Hippocampal formation (tissue), 2 donors: ENCODE results near the gene PTPRE.

Experiments
- DNase-seq, 2 donors: peaks; one replicate each; lab custom pipeline; 2025; lab: John Stamatoyannopoulos, UW

Gene PTPRE

DNA sequence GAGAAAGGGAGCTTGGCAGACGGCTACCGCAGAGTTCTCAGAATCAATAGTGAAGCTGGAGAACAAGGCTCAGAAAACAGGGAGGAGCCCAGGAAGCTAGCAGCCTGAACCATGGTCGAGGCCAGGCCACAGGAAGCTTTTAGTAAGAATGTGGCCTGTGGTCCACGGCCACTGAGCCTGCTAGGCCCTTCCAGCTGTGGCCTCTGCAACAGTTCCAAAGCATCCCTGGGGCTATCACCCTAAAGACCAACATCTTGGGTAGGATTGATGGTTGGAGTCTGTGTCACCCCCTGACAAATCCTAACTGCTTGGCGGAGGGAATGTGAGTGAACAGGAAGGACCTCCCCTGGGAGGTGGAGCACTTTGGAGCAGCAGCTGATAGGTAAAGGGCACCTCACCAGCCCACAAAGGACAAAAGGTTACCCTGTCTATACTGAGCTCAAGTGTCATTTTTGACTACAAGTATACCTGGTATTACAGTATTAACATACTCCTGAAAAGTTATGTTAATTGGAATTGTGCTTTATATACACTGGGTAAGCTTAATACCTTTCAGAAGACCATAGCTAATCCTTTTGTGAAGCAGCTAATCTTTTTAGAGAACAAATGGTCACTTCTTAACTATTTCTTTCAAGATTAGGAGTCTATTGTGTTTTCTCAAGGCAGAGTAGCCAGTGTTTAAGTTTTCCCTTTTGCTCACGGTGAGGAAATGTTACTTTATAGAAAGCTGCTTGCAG, 18.7 kb downstream of the PTPRE start:
- DNase-seq: no peak

DNA sequence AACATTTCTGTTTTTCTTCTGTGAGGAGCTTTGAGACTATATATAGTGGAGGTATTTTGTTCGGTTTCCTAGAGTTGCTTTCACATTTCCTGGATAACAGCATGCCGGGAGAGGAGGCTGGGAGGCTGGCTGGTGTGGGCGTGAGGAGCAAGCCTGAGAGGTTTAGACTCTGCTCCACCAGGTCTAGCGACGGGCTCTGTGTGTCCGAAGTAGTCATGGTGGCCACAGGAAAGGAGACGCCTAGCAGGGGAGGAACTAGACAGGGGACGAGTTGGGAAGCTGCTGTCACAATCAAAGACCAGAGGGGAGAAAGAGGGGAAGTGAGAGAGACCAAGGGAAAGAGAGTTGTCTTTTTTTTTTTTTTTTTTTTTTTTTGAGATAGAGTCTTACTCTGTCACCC, 19.6 kb downstream of the PTPRE start:
- DNase-seq: peak in 1 of 2 donors; percentile 26

DNA sequence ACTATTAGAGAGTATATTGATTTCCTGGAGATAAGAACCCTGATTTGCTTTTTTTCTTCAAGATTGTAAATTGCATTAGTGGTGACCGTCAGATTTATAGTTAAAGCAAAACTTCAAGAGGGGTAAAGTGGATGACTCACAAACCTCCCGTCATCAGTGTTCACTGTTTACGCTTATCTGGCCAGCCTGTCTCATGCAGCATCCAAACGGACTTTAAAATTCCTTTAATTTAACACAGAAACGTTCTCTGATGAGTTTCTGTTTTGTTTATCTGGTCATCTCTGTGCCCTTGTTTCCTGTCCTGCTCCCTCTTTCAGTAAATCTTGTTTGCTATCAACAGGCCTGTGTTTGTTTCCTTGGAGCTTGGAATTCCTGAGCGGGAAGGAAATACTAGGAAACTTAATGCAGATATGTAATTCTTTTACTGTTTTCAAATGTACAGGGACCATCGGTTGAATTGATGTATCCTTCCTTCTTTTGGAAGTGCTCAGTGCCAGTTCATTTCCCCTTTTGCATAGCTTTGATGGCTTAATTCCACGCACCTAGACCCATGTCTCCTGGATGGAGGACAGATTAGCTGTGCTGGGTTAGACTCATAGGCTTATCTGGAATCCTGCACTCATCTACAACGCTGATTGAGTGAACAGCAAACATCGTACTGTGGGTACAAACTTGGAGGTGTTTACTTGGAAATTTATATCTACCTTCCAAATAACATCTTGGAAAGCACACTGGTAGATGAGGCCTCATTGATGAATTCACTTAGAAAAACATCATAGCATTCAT, 21.3 kb downstream of the PTPRE start:
- DNase-seq: no peak

DNA sequence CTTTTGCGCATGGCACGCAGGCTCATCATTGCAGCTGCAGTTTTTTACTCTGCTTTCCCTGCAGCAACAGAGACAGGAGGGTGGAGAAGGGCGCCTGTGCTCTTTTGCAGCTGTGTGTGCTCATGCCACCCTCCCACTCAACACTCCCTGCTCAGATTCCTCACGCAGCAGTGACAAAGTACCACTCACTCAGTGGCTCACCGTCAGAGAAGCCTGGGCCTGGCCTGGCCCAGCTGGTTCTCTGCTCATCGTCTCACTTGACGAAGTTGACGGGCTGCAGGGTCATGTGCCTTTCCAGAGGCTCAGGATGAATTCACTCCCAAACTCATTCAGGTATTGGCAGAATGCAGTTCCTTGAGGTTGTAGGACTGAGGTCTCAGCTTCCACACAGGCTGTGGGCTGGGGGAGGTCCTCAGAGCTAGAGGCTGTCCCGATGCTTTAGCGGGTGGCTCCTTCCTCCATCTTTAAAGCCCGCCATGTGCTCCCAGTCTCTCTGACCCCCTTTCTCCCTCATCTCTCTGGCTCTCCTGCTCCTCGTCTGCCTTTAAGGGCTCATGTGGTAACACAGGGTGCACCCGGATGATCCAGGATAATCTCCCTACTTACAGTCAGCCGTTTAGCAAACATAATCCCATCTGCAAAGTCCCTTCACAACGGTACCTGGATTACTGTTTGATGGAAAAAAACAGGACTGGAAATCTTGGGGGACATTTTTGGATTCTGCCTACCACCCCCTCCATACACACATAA, 25.8 kb downstream of the PTPRE start:
- no peak for DNase-seq

DNA sequence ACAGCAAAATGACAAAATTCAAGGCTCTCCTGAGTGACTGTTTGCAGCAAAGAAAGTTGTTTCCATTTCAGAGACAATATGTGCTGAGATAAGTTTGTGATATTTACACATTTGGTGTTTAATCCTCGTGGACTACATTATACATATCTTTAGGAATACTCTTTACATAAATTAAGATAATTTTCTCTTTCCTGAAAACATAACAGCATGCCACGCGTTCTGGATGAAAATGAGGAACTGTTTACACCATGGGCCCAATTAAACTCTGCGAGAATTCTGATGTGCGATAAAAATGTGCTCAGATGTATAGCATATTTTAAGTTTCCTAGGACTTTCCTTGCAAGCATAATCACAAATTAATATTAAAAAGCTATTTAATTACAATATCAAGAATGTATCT, 26.4 kb downstream of the PTPRE start:
- DNase-seq: no peak

DNA sequence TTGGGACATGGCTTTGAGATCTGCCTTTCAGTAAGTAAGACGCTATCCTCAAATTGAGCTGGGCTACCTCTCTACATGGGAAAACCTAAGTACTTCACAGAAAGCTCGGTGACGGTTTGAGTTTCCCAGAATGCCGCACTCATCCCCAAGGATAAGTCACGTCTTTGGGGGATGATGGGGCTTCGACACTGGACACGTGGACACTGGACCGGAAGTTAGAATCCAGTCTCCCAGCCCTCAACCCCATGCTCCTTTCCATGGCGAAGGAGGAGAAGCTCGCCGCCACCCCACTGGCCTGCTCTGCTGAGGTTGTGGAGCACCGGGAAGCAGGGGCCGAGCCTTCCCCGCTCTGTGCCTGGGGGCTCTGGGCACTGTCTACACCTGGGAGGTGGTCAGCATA, 27.5 kb downstream of the PTPRE start:
- no peak for DNase-seq

DNA sequence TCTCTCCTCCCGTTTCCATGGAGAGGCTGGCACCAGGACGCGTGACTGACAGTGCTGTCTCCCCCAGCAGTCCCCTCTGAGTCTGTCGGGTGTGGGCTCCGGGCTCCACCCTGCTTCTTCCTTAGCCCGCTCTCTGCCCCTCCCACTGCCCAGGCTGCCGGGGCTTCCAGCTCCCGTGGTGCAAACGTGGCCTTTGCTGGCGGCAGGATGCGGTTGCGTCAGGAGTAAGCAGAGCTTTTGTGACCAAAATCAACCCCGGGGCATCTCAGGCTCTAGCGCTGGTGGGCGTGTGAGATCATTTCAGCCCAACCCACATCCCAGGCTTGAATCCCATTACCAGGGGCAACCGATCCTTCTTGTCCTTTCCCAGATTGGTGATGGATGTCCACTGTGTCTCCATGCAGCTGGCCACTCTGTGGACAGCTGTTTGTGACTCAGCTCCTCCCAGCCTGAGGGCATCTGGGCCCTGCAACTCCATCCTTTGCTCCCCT, 28.2 kb downstream of the PTPRE start:
- DNase-seq: no peak

DNA sequence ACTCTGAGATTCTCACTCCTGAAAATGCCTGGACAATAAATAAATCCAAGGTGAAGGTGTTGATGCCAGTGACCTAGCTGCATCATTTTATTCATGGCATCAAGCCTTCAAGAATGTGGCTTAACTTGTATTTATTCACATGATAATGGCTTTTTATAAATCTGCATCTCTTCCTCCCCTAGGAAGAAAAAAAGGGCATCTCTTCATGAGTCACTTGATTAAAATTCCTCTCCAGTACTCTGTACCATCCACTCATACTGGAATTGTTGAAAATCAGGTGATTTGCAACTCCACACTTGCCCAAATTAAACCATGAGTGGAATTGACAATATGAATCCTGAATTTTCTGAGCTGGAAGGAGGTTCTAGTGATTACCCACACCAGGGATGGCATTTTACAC, 30.2 kb downstream of the PTPRE start:
- no peak for DNase-seq

DNA sequence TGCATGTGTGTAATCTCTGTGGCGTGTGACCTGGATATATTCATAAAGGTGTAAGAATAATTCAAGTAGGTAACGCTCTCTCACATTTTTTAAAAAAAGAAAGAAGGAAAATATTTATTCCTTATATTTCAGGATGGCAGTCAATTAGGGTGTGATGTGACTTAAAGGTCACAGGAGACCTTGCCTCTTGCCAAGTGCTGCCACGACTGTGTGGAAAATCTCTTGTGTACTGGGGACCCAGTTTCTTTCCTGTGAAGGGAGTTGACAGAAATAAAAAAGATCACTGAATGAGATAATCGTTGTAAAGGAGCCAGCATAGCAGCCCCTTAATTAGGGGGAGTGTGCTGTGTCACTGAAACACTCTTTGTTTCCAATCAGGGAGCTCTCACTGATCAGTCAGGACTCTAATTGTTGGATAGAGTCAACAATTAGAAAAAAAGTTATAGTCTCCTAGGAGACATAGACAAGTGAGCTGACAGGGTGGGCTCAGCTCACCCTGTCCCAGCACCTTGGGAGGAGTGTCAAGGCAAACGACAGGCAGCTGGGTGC, 31.1 kb downstream of the PTPRE start:
- peak in 1 of 2 donors; percentile 62 for DNase-seq

DNA sequence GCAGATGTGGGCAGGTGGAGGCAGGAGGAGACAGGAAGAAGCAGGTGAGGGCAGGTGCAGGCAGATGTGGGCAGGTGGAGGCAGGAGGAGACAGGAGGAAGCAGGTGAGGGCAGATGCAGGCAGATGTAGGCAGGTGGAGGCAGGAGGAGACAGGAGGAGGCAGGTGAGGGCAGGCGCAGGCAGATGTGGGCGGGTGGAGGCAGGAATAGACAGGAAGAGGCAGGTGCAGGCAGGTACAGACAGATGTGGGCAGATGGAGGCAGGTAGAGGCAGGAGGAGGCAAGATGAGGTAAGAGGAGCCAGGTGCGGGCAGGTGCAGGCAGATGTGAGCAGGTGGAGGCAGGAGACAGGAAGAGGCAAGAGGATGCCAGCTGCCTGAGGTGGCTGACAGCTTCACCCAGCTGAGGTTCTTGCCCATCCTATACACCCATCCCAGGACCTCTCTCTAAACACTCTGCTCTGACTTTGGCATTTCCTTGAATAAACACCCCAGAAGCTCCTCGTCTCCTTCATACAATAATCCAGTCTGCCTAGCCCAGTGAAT, 33.0 kb downstream of the PTPRE start:
- DNase-seq: no peak

DNA sequence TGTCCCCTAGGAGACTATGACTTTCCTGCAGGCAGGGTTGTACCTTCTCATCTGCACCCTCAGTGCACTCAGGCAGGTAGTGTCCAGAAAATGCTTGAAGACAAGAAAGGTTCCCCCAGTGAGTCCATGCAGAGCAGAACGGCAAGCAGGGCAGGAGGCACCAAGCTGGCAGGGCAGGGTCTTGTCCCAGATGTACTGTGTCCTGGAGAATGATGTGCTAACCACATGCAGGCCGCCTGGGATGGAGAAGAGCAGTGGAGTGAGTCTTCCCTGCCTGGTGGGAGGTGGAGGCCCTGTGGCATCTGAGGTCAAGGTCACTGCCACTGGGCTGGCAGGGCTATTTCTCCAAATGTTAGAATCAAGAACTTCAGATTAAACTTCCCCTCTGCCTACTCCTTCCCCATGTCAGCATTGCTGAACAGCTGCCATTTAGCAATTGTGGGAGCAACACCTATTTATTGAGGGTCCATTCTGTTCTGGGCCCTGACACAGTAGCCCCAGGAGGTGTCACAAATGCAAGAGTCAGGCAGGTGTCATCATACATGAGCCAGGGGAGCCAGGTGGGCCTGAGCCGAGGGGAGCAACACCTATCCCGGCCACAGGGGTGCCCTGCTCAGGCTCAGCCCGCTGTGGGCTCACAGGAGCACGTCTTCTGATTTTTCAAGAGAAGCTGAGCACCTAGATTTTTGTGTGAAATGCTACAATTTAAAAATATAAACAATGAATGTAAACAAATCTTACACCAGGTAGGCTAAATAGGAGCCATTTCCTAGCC, 34.1 kb downstream of the PTPRE start:
- DNase-seq: no peak

DNA sequence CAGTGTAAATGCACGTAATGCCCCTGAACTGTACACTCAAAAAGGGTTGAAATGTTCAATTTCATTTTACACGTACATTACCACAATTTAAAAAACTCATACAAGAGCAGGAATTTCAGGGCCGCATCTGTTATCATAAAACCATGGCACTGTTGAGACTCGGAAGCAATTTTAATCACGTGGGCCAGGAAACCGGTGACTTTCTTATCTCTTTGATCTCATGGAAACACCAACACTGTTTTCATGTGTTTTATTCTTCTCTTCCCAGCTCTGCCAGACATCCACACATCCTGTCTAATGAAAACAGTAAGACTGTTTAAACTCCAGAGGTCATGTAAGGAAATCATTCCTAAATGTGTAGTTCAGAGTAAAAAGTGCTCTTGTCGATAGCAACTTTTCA, 35.9 kb downstream of the PTPRE start:
- DNase-seq: no peak

DNA sequence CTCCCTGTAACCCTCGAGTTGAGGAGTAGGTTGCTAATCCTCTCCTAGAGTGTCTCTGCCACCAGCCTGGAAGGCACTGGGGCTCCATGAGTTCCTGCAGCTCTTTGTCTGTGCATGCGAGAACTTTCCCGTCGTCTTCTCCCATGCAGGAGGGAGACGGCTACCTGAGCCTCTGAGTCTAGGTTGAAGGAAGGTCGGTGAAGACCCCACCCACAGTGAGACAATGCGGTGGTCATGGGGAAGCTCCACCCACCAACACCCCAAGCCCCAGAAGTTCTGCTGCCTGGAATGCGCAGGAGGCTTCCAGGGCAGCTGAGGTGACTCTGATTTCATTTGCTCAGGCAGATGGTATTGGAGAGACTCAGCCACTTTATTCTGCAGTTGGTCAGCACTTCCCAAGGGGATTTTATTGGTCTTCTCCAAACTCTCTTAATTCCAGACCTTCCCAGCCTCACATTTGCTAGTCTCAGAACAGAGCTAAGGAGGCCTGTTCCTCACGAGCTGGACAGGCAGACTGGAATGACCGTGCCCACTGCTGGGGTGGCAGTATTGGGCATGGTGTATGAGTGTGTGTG, 36.5 kb downstream of the PTPRE start:
- DNase-seq: no peak

DNA sequence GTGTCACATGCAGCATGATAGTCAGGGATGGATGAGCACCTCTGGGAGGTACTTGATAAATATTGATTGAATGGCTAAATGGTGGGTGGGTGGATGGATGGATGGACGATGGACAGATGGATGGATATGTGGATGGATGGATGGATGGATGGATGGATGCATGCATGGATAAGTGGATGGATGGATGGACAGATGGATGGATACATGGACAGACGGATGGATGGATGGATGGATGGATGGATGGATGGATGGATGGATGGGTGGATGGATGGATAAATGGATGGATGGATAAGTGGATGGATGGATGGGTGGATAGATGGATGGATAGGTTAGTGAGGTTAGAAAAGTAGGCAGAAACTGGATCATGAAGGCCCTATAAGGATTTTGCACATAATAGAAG, 37.4 kb downstream of the PTPRE start:
- DNase-seq: no peak

DNA sequence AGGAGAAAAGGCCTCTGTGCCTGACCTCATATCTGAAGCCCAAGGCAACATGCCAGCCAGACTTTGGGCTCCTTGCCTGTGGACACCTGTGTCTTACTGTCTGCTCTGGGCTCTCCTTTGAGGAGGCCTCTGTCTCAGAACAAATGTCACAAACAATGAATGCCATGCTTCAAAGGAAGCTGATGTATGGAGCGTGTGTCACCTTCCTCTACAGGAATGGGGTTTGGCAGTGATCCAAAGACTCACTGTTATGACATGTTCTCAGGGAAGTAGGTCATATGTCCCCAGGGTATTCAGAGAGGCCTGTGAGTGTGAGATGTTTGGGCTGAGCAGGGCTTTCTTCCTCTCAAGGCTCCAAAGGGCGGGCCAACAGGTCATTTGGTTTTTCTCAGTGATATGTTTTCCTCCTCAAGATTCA, 38.4 kb downstream of the PTPRE start:
- DNase-seq: no peak

DNA sequence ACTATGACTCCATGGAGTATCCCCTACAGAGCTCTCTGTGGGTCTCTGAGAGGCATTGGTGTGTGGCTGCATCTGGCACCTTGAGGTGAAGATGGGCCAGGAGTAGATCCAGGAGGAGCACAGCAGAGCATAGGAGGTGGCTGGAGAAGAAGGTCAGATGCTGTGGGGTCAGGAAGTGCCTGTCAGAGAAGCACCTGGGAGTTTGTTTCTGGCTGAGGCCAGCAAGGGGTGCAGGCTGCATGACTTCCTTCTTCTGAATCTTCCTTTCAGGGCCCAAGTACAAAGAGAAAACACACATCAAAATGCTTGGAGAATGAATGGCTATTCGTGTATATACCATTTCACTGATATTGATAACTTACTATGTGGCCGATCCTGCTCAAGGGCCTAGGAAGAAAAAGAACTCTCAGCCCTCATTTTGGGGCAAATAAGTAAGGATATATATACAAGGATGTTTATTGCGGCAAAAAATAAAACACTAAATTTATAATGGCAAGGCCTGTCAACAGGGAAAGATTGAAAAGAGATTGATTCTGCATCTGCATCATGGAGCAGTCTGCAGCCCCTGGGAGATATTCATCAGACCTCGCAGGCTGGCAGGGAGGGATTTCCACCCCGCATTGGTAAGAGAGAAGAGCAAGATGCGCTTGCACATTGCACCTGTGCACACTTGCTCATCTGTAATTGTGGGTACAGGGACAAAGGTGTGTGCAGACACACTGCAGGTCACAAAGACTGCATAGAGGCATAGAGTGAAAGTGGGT, 39.2 kb downstream of the PTPRE start:
- no peak for DNase-seq

DNA sequence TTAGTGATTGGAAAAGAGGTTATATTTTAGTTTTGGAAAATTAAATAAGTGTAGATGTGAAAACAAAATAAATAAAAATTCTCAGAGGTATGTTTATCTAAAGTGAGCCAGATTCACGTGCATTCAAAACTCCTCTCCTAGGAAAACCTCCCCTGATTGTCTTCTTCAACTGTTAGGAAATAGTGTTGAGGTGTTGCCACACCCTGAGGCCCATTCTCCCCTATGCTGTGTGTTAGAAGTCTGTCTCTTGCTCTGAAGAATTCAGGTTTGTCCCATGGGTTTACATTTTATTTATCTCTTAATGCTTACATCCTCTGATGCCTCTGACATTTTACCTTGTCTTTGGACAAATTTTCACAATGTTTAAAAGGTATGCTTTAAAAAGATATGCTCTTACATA, 40.3 kb downstream of the PTPRE start:
- DNase-seq: no peak

DNA sequence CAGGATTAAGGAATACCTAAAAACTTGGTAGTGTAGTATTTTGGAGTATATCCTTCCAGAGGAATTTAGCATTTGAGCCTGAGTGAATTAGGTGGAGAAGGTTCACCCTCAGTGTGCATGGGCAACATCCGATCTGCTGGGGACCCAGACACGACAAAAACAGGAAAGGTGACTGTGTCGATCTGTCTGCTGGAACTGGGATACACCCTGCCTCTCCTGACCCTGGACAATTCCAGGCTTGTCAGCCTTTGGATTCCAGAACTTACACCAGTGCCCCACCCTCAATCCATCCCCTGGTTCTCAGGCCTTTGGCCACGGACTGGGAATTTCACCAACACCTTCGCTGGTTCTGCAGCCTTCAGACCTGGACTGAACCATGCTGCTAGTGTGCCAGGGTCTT, 41.9 kb downstream of the PTPRE start:
- DNase-seq: no peak

DNA sequence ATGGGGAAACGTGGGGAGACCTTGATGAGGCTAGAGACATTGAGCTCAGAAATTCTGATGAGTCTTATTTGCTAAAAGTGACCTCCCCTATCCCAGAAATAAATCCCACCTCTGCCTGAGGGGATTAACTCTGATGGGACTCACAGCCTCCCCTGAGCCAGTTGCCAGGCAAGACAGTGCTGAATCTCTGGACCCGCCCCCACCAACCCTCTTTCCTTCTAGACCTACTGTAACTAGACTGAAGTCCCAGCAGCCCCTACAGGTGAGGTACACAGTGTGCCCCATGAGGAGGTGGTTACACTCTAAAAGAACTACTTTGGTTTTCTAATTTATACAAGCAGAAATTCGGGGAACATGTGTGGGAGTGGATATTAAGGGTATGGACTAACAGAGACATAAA, 42.9 kb downstream of the PTPRE start:
- no peak for DNase-seq
